Measurements from ENCODE around the gene DHX35. TPM values are rescaled to one million over a fixed set of nuclear protein-coding genes. Genes with fewer than 3 reads are reported as not detected.

Gene DHX35
- total and polyA plus RNA-seq, 2 of the 4 experiments (the other 2 are of a cell fraction), result 9.1 to 13.5 TPM

- Histone ChIP-seq H4K91ac (ENCODE audit: insufficient read depth, low read depth, low read length) (peak overlapping the region; percentile 58; the same call in 1 of the 2 replicates), H3K79me1 (ENCODE audit: low read depth in 1 of 2, low read length in 2 of 2) (peaks cover 37 to 61% of the 10 kb centered on the region in 2 experiments), H3K4me3 (ENCODE audit: insufficient read depth, low read depth, low read length) (no peak overlapping the region), H3K9ac (ENCODE audit: low read depth, low read length) (no peak overlapping the region), H2AK9ac (replicated peaks; ENCODE audit: low read depth, low read length, poor library complexity) (peak overlapping the region; percentile 31), H3K27me3 (ENCODE audit: control insufficient read depth, insufficient read depth, low read length) (no peaks in the 10 kb centered on the region), H3K14ac (replicated peaks; ENCODE audit: low read depth, low read length) (no peak overlapping the region), H2BK20ac (ENCODE audit: low read depth, low read length) (no peak overlapping the region), H2AK5ac (ENCODE audit: low read depth, low read length) (peak overlapping the region; percentile 27; the same call in 1 of the 2 replicates), H4K20me1 (ENCODE audit: insufficient read depth, low read length) (no peaks in the 10 kb centered on the region), H3K56ac (ENCODE audit: extremely low read depth, insufficient read depth, low read length) (no peak overlapping the region), H3K36me3 (ENCODE audit: control insufficient read depth, insufficient read depth, low read length) (no peaks in the 10 kb centered on the region; the same call in 1 of the 2 replicates), H2BK15ac (ENCODE audit: low read depth, low read length) (peak overlapping the region; percentile 44; the same call in 1 of the 3 replicates), H3K4me1 (ENCODE audit: control insufficient read depth, insufficient read depth, low read length) (peaks cover 11% of the 10 kb centered on the region), H3K4ac (ENCODE audit: low read depth, low read length) (peak overlapping the region; percentile 20), H2BK5ac (ENCODE audit: low read depth, low read length, poor library complexity, severe bottlenecking) (no peak overlapping the region), H3K18ac (ENCODE audit: low read depth, low read length) (no peak overlapping the region), H2BK120ac (ENCODE audit: low read depth, low read length) (peak overlapping the region; percentile 62), H4K5ac (ENCODE audit: low read depth, low read length) (no peak overlapping the region), H3K23ac (ENCODE audit: low read depth, low read length) (no peak overlapping the region), H4K8ac (ENCODE audit: low read depth in 2 of 2, low read length in 2 of 2) (no peak overlapping the region), H3K9me1 (ENCODE audit: insufficient read depth, low read length) (peaks cover 14% of the 10 kb centered on the region), H3K9me3 (ENCODE audit: control insufficient read depth, insufficient read depth, low read length) (no peaks in the 10 kb centered on the region), H3K27ac (ENCODE audit: insufficient read depth, low read length) (no peak overlapping the region), H3K4me2 (ENCODE audit: low read depth, low read length) (no peak overlapping the region), H2AFZ (replicated peaks; ENCODE audit: low read length, poor library complexity) (no peak overlapping the region)
- BruUV-seq (replicated peaks), result no TSS peak
- no CpG with 5 or more reads among the region's 6 CpGs for WGBS, 2 experiments (ENCODE audit: extremely low coverage in 2 of 2, insufficient read length in 1 of 2)
- POLR2A ChIA-PET (ENCODE audit: unreplicated experiment), result no interaction called here
- no peak for TF ChIP-seq MAFK (IDR thresholded peaks at IDR 0.05; ENCODE audit: low read depth, low read length)
- no peak for TF ChIP-seq FOS (IDR thresholded peaks at IDR 0.05; ENCODE audit: low read depth, low read length)
- TF ChIP-seq RCOR1 (IDR thresholded peaks at IDR 0.05; ENCODE audit: insufficient replicate concordance, low read length), result no peak
- no peak for TF ChIP-seq CHD1 (IDR thresholded peaks at IDR 0.05; ENCODE audit: low read depth, low read length)
- no peak for TF ChIP-seq NFE2L2 (IDR thresholded peaks at IDR 0.05; ENCODE audit: low read depth, low read length)
- TF ChIP-seq RAD21 (IDR thresholded peaks at IDR 0.05; ENCODE audit: low read length), result no peak
- no peak for TF ChIP-seq RFX5 (IDR thresholded peaks at IDR 0.05; ENCODE audit: low read depth, low read length)
- no peak for TF ChIP-seq CTCF (conservative IDR thresholded peaks at IDR 0.05; ENCODE audit: low read depth, low read length)
- TF ChIP-seq SMC3 (IDR thresholded peaks at IDR 0.05; ENCODE audit: low read depth, low read length), result no peak
- TF ChIP-seq USF2 (IDR thresholded peaks at IDR 0.05; ENCODE audit: low read depth, low read length), result no peak
- intact Hi-C loops (cut with micrococcal nuclease) (no loop called here), dilution Hi-C loops (cut with HindIII; ENCODE audit: low sequenced_read_pairs, unreplicated experiment) (no loop called here), in situ Hi-C loops (cut with MboI; ENCODE audit: low sequenced_read_pairs) (no loop called here)
- ATAC-seq (ENCODE audit: low read depth) (no peak), DNase-seq (no peak)
- CTCF ChIA-PET, result no interaction called here
These were observed 5.9 kb downstream of the DHX35 start for GRCh38 chr20:38968090-38968489.

All from IMR-90 (cell line).